PC-9 (cell line): ENCODE measurements around the gene FREM2.

Experiments used
- CTCF ChIP-seq: fragments of 200-600 bp; sonication (generic); conservative IDR thresholded peaks from 2 replicates; pipeline ENCODE4 v1.6.1; 2017; ENCODE audit warnings: mixed run types, antibody characterized with exemption, mild to moderate bottlenecking, moderate library complexity
- EZH2 ChIP-seq: fragments of 200-600 bp; sonication (generic); IDR thresholded peaks from 2 replicates; pipeline ENCODE4 v1.8.0; 2017; ENCODE audit warnings: antibody characterized with exemption, low read depth

- no peak for TF ChIP-seq CTCF
- TF ChIP-seq EZH2: no peak
These were observed 46.3 kb downstream of the FREM2 start for GRCh38 chr13:38733146-38733545.
